Endothelial cell of umbilical vein (primary cell): Measurements from ENCODE around the gene TMEM63B. TPM values are rescaled to one million over a fixed set of nuclear protein-coding genes. Genes with fewer than 3 reads are reported as not detected.
A peak's percentile ranks its signal among the peaks of the same experiment; 100 is the strongest.

Experiments
- BruUV-seq: library from RNA; stranded (reverse); fragments of 400-500 nt; replicated peaks from 2 replicates; lab custom pipeline; 2021; lab: Mats Ljungman, UMichigan
- CTCF ChIA-PET: fragments of 300-600, 350-600 bp; sonication (Branson Sonifier 250); formaldehyde crosslinking; loops from one replicate; lab custom pipeline; 2021; ENCODE audit warnings: antibody characterized with exemption, inconsistent platforms; lab: Charles Lee
- POLR2A ChIA-PET: fragments of 300-600, 350-600 bp; sonication (Branson Sonifier 250); formaldehyde crosslinking; loops from one replicate; lab custom pipeline; 2021; ENCODE audit warnings: antibody characterized with exemption, inconsistent platforms; lab: Charles Lee
- DNase-seq: peaks from one replicate; pipeline ENCODE4 v3.0.0-alpha.2; 2011; ENCODE audit warnings: low read depth, low spot score
- FAIRE-seq: peaks from 2 replicates; lab custom pipeline; 2011; peaks lifted over from hg19 to GRCh38; lab: Jason Lieb, UNC
- H2AFZ ChIP-seq: 2 replicates; pipeline ENCODE4 v1.6.0; 2012; ENCODE audit warnings: low read depth, low read length, control low read depth, inconsistent platforms
- H3K27ac ChIP-seq: 2 replicates; pipeline ENCODE4 v1.5.1; 2011; ENCODE audit warnings: low read depth, mild to moderate bottlenecking, control low read depth, low read length, moderate library complexity; ENCODE audit not compliant: insufficient read depth
- H3K27me3 ChIP-seq, 2 experiments: 2 replicates each; pipeline versions ENCODE4 v1.6.0 to v1.6.1; 2011; ENCODE audit warnings: low read length in 2 of 2, mixed read lengths in 1 of 2; ENCODE audit not compliant: control insufficient read depth in 2 of 2, insufficient read depth in 2 of 2
- H3K36me3 ChIP-seq, 2 experiments: 2 replicates in 1 of 2; 3 replicates in 1 of 2; pipeline ENCODE4 v1.5.1; 2011; ENCODE audit warnings: low read length in 2 of 2, mild to moderate bottlenecking in 1 of 2, moderate library complexity in 1 of 2; ENCODE audit not compliant: control insufficient read depth in 2 of 2, insufficient read depth in 2 of 2; ENCODE audit errors: extremely low read depth in 1 of 2
- H3K4me1 ChIP-seq: 3 replicates; pipeline ENCODE4 v1.5.1; 2011; ENCODE audit warnings: mild to moderate bottlenecking, low read length; ENCODE audit not compliant: control insufficient read depth, insufficient read depth; ENCODE audit errors: extremely low read depth
- H3K4me2 ChIP-seq: 2 replicates; pipeline ENCODE4 v1.6.1; 2011; ENCODE audit warnings: low read length, control low read depth, mixed read lengths; ENCODE audit not compliant: insufficient read depth
- H3K4me3 ChIP-seq, 3 experiments: fragments of 200-600 bp in 1 of 3; sonication (generic), shearing (Covaris generic) in 1 of 3; replicated peaks in 1 of 3; 2 replicates each; pipeline ENCODE4 v1.5.1; 2011 to 2016; ENCODE audit warnings: control low read depth in 3 of 3, low read length in 3 of 3, mild to moderate bottlenecking in 2 of 3, inconsistent platforms in 1 of 3, low read depth in 1 of 3, moderate library complexity in 1 of 3; ENCODE audit not compliant: insufficient read depth in 1 of 3
- H3K79me2 ChIP-seq: 2 replicates; pipeline ENCODE4 v1.6.0; 2012; ENCODE audit warnings: low read length, inconsistent platforms; ENCODE audit not compliant: control insufficient read depth, insufficient read depth
- H3K9ac ChIP-seq: replicated peaks from 2 replicates; pipeline ENCODE3; 2011; ENCODE audit warnings: low read length, control low read depth; ENCODE audit not compliant: insufficient read depth; ENCODE audit errors: extremely low read depth
- H3K9me1 ChIP-seq: replicated peaks from 3 replicates; pipeline ENCODE4 v1.6.0; 2011; ENCODE audit warnings: mild to moderate bottlenecking, low read length; ENCODE audit not compliant: control insufficient read depth, insufficient read depth; ENCODE audit errors: extremely low read depth
- H3K9me3 ChIP-seq: replicated peaks from 2 replicates; pipeline ENCODE4 v1.5.1; 2012; ENCODE audit warnings: low read length, inconsistent platforms; ENCODE audit not compliant: control insufficient read depth, insufficient read depth
- H4K20me1 ChIP-seq: replicated peaks from 2 replicates; pipeline ENCODE3; 2011; ENCODE audit warnings: mild to moderate bottlenecking, low read length; ENCODE audit not compliant: control insufficient read depth, insufficient read depth; ENCODE audit errors: extremely low read depth
- EZH2 ChIP-seq: IDR thresholded peaks from 2 replicates; pipeline ENCODE4 v1.6.1; 2012; ENCODE audit warnings: borderline replicate concordance, low read depth, mild to moderate bottlenecking, moderate library complexity, low read length, inconsistent platforms; ENCODE audit not compliant: severe bottlenecking
- FOS ChIP-seq: IDR thresholded peaks from 2 replicates; pipeline ENCODE4 v1.6.1; 2011; ENCODE audit warnings: mild to moderate bottlenecking, low read length, moderate library complexity, borderline replicate concordance; ENCODE audit not compliant: insufficient read depth
- GATA2 ChIP-seq: IDR thresholded peaks from 2 replicates; pipeline ENCODE4 v1.7.0; 2011; ENCODE audit warnings: low read depth, mild to moderate bottlenecking, moderate library complexity, mixed read lengths, low read length; ENCODE audit not compliant: insufficient read length, insufficient read depth
- MYC ChIP-seq: IDR thresholded peaks from one replicate; pipeline ENCODE4 v1.6.1; 2011; ENCODE audit warnings: mild to moderate bottlenecking, low read depth, low read length
- POLR2A ChIP-seq: IDR thresholded peaks from 2 replicates; pipeline ENCODE4 v1.6.1; 2012; ENCODE audit warnings: low read depth, mild to moderate bottlenecking, control low read depth, low read length
- dilution Hi-C: fragments of 300-500 bp; cut with MboI; formaldehyde crosslinking; loops from one replicate; pipeline ENCODE4 v1.15.0; 2019; ENCODE audit warnings: low sequenced_read_pairs; ENCODE audit not compliant: extremely low pct_ligation_motif_present
- intact Hi-C: fragments of 100-400 bp; cut with micrococcal nuclease; formaldehyde crosslinking; loops from one replicate; pipeline ENCODE4 v1.10.0; 2022
- polyA plus RNA-seq, 4 experiments: library from polyadenylated mRNA; depleted of rRNA in 3 of 4; stranded (reverse) in 3 of 4; unstranded in 1 of 4; fragments of >200 nt; gene quantifications; 2 replicates each; pipeline versions ENCODE4 v1.2.1 to v1.2.3, GENCODE V29; 2011 to 2012; ENCODE audit warnings: missing spikeins in 1 of 4
- total RNA-seq: library from RNA; stranded (reverse); gene quantifications from 2 replicates; pipeline ENCODE4 v1.2.3, GENCODE V29; 2021
- TF ChIP-seq, protein P1 (sequence below), 2 donors: IDR thresholded peaks; 1 replicate in 1 of 2; 2 replicates in 1 of 2; pipeline ENCODE4 v1.5.1; 2011; ENCODE audit warnings: low read length in 2 of 2, mild to moderate bottlenecking in 2 of 2, moderate library complexity in 2 of 2, control low read depth in 1 of 2, inconsistent platforms in 1 of 2, low read depth in 1 of 2; ENCODE audit not compliant: insufficient read depth in 1 of 2; ENCODE audit errors: extremely low read depth in 1 of 2
- TF ChIP-seq, protein P2 (sequence below): IDR thresholded peaks from 2 replicates; pipeline ENCODE4 v1.6.1; 2011; ENCODE audit not compliant: insufficient read depth, insufficient read length

TMEM63B gene
- total and polyA plus RNA-seq, 2 donors (not counting 3 experiments of a cell fraction or from before 2014, with no cell fraction given): 49.7 to 56.1 TPM

DNA sequence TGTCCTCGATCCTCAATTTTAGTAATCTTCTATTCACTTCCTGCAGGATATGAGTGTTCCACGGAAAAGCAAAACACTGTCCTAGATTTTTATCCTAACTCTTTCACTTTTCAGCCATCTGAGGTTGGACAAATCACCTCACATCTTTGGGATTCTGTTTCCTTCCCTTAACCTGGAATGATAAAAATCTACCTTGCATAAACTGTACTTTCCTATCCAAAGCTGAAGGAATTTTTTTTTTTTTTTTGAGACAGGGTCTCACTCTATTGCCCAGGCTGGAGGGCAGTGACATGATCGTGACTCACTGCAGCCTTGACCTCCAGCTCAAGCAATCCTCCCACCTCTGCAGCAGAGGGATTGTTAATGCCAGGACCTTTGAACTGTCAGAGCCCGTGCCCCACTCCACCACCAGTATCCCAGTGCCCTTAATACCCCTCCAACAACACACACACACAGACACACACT, 51.8 kb downstream of the TMEM63B start:
- H3K9me1 ChIP-seq: no peaks in the 10 kb centered on the region
- no peaks in the 10 kb centered on the region for H3K9me3 ChIP-seq
- TF ChIP-seq FOS (peak; percentile 94), POLR2A (peak; percentile 62), GATA2 (peak; percentile 97)
- TF ChIP-seq, protein P1, sequence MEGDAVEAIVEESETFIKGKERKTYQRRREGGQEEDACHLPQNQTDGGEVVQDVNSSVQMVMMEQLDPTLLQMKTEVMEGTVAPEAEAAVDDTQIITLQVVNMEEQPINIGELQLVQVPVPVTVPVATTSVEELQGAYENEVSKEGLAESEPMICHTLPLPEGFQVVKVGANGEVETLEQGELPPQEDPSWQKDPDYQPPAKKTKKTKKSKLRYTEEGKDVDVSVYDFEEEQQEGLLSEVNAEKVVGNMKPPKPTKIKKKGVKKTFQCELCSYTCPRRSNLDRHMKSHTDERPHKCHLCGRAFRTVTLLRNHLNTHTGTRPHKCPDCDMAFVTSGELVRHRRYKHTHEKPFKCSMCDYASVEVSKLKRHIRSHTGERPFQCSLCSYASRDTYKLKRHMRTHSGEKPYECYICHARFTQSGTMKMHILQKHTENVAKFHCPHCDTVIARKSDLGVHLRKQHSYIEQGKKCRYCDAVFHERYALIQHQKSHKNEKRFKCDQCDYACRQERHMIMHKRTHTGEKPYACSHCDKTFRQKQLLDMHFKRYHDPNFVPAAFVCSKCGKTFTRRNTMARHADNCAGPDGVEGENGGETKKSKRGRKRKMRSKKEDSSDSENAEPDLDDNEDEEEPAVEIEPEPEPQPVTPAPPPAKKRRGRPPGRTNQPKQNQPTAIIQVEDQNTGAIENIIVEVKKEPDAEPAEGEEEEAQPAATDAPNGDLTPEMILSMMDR (IDR thresholded peaks at IDR 0.05; ENCODE audit: extremely low read depth in 1 of 2, insufficient read depth in 1 of 2, low read depth in 1 of 2, low read length in 2 of 2): no peak
- H2AFZ ChIP-seq: no peak overlapping the region
- H3K9ac ChIP-seq: peak overlapping the region; percentile 36
- H4K20me1 ChIP-seq: no peaks in the 10 kb centered on the region
- H3K36me3 ChIP-seq: no peaks in the 10 kb centered on the region
- dilution Hi-C loops (no loop called here), intact Hi-C loops (loop anchor here (2.0 kb wide), 2 partner anchors 14 to 68 kb away; partner anchors contain the start of gene HSP90AB1)
- ChIA-PET CTCF (interaction anchor here (0.7 to 5.8 kb wide), 5 partner anchors 9 to 83 kb away, joined by 3 to 84 read pairs (median 4); partner anchors contain the start of genes SLC29A1 and SLC35B2), POLR2A (interaction anchor here (0.6 to 1.2 kb wide), 3 partner anchors 68 to 85 kb away, joined by 3 read pairs; partner anchors contain the start of gene HSP90AB1)
- no TSS peak for BruUV-seq
- no peak overlapping the region for H3K4me3 ChIP-seq
- H3K27me3 ChIP-seq: no peaks in the 10 kb centered on the region
- peak overlapping the region; percentile 91 for H3K27ac ChIP-seq
- no peaks in the 10 kb centered on the region for H3K79me2 ChIP-seq
- H3K4me1 ChIP-seq: peaks cover 42% of the 10 kb centered on the region
- DNase-seq: peak; percentile 62
- H3K4me2 ChIP-seq: peak overlapping the region; percentile 47
- FAIRE-seq: peak; percentile 91

DNA sequence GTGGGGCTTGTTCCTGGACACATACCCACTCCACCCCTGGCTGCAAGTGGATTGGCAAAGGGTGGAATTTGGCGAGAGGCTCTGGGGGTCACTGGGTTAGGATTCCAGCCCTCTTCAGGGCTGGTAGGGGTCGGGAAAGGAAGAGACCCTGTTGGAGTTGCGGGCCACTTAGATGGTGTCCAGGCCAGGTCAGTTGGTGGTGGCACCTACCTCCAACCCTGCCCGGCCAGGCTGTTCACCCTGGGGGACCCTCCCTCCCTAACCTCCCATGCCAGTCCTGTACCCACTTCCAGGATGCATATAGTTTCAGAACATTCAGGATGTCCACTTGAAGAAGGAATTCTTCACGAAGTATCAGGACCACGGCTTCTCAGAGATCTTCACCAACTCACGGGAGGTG, 52.3 kb downstream of the TMEM63B start:
- Histone ChIP-seq H4K20me1 (no peaks in the 10 kb centered on the region), H3K36me3 (no peaks in the 10 kb centered on the region), H3K4me2 (peak overlapping the region; percentile 47), H3K9me3 (no peaks in the 10 kb centered on the region), H3K9me1 (no peaks in the 10 kb centered on the region), H3K9ac (peak overlapping the region; percentile 36), H3K79me2 (no peaks in the 10 kb centered on the region), H2AFZ (no peak overlapping the region), H3K4me1 (peaks cover 42% of the 10 kb centered on the region), H3K27me3 (no peaks in the 10 kb centered on the region), H3K4me3 (no peak overlapping the region), H3K27ac (peak overlapping the region; percentile 91)
- intact Hi-C loops: loop anchor here (2.0 kb wide), 2 partner anchors 13 to 67 kb away; partner anchors contain the start of gene HSP90AB1
- CTCF ChIA-PET: interaction anchor here (0.7 to 5.8 kb wide), 4 partner anchors 10 to 44 kb away, joined by 3 to 84 read pairs (median 5); partner anchors contain the start of gene SLC29A1
- FAIRE-seq (peak; percentile 12), DNase-seq (no peak)
- no TSS peak for BruUV-seq
- dilution Hi-C loops: no loop called here
- TF ChIP-seq FOS (no peak), MYC (no peak), EZH2 (no peak)
- TF ChIP-seq, protein P2, sequence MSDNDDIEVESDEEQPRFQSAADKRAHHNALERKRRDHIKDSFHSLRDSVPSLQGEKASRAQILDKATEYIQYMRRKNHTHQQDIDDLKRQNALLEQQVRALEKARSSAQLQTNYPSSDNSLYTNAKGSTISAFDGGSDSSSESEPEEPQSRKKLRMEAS: no peak
- POLR2A ChIA-PET: interaction anchor here (1.1 kb wide), 1 partner anchor 68 kb away, joined by 3 read pairs; no protein-coding TSS in a partner anchor
